GM19395 (cell line): ENCODE results near the gene CCDC73.
A peak's percentile ranks its signal among the peaks of the same experiment; 100 is the strongest.
"Not testable (repeated sequence)": the region's sequence is repeated elsewhere in the genome, so short reads cannot be mapped to it uniquely, and the experiment has no call there.

ENCODE experiments used
- ATAC-seq: cut with Tn5 transposase; IDR thresholded peaks from one replicate; pipeline ENCODE4 v1.9.1; 2021; ENCODE audit warnings: mild to moderate bottlenecking, moderate library complexity; ENCODE audit not compliant: unreplicated experiment

Gene CCDC73

GRCh38 chr11:32597921-32598320 lies 196.5 kb downstream of the CCDC73 start:
- ATAC-seq = no peak

GRCh38 chr11:32596114-32596513 lies 198.3 kb downstream of the CCDC73 start:
- ATAC-seq = not testable (repeated sequence)

GRCh38 chr11:32594272-32594671 lies 200.2 kb downstream of the CCDC73 start:
- no peak for ATAC-seq

- ATAC-seq = no peak
Measured at GRCh38 chr11:32586576-32587190, 207.8 kb downstream of the CCDC73 start.

- no peak for ATAC-seq
Measured at GRCh38 chr11:32584921-32585320, 209.5 kb downstream of the CCDC73 start.

- peak; percentile 98 for ATAC-seq
Measured at GRCh38 chr11:32583459-32584271, 210.8 kb downstream of the CCDC73 start, which contains the start of gene EIF3M. TSS of gene EIF3M (plus strand) at chr11:32583831. CDS start at chr11:32583888, 57 bp downstream.

- no peak for ATAC-seq
Measured at GRCh38 chr11:32581556-32581955, 212.9 kb downstream of the CCDC73 start.

- ATAC-seq = no peak
Measured at GRCh38 chr11:32580967-32581366, 213.5 kb downstream of the CCDC73 start.

GRCh38 chr11:32576456-32576855 lies 218.0 kb downstream of the CCDC73 start:
- no peak for ATAC-seq

- no peak for ATAC-seq
Measured at GRCh38 chr11:32575070-32575469, 219.4 kb downstream of the CCDC73 start.

GRCh38 chr11:32574421-32574820 lies 220.0 kb downstream of the CCDC73 start:
- no peak for ATAC-seq

GRCh38 chr11:32573228-32573627 lies 221.2 kb downstream of the CCDC73 start:
- no peak for ATAC-seq

- no peak for ATAC-seq
Measured at GRCh38 chr11:32571039-32571438, 223.4 kb downstream of the CCDC73 start.

- ATAC-seq = no peak
Measured at GRCh38 chr11:32569313-32569881, 225.1 kb downstream of the CCDC73 start.

- no peak for ATAC-seq
Measured at GRCh38 chr11:32567154-32567553, 227.3 kb downstream of the CCDC73 start.

- ATAC-seq = no peak
Measured at GRCh38 chr11:32566517-32566916, 227.9 kb downstream of the CCDC73 start.

GRCh38 chr11:32563600-32563959 lies 230.9 kb downstream of the CCDC73 start:
- ATAC-seq = no peak

GRCh38 chr11:32562839-32563599 lies 231.4 kb downstream of the CCDC73 start:
- ATAC-seq = no peak

- ATAC-seq = no peak
Measured at GRCh38 chr11:32561835-32562234, 232.6 kb downstream of the CCDC73 start.

GRCh38 chr11:32555895-32556294 lies 238.6 kb downstream of the CCDC73 start:
- ATAC-seq = no peak

GRCh38 chr11:32555091-32555490 lies 239.4 kb downstream of the CCDC73 start:
- ATAC-seq = no peak
